ENCODE measurements around the gene SPIN2B. TPM values are rescaled to one million over a fixed set of nuclear protein-coding genes. Genes with fewer than 3 reads are reported as not detected.
"Not testable (repeated sequence)": the region's sequence is repeated elsewhere in the genome, so short reads cannot be mapped to it uniquely, and the experiment has no call there.

The SPIN2B gene
- total RNA-seq, 1 experiment from 2014 or later = 9.1 TPM

DNA sequence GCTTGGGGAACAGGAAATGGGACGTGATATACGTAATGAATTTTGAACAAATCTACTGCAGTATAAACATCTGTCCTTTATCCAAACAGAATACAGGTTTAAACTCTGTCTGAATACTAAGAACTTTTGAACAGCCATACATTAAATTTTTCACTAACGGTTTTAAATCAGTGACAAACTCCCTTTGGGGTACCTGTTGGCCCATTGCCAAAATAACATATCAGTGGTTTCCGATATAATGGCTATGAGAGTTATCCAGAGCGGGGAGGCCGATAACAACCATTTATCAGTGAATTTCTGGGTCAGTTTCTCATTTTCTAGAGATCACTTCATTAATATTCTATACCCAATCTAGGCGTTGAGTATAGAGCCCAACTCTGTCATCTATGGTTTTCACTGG lies 10.7 kb upstream of the SPIN2B start:
- ChIA-PET CTCF (no interaction called here), POLR2A (ENCODE audit: low non-redundant PET) (no interaction called here)
- H3K36me3 ChIP-seq (ENCODE audit: insufficient read depth, low read length, poor library complexity, severe bottlenecking) = no peaks in the 10 kb centered on the region
- intact Hi-C loops (cut with micrococcal nuclease; ENCODE audit: unreplicated experiment) = no loop called here
- no peaks in the 10 kb centered on the region for H3K27me3 ChIP-seq (replicated peaks; ENCODE audit: insufficient read depth, low read depth, low read length, poor library complexity)
- TF ChIP-seq, protein P1, sequence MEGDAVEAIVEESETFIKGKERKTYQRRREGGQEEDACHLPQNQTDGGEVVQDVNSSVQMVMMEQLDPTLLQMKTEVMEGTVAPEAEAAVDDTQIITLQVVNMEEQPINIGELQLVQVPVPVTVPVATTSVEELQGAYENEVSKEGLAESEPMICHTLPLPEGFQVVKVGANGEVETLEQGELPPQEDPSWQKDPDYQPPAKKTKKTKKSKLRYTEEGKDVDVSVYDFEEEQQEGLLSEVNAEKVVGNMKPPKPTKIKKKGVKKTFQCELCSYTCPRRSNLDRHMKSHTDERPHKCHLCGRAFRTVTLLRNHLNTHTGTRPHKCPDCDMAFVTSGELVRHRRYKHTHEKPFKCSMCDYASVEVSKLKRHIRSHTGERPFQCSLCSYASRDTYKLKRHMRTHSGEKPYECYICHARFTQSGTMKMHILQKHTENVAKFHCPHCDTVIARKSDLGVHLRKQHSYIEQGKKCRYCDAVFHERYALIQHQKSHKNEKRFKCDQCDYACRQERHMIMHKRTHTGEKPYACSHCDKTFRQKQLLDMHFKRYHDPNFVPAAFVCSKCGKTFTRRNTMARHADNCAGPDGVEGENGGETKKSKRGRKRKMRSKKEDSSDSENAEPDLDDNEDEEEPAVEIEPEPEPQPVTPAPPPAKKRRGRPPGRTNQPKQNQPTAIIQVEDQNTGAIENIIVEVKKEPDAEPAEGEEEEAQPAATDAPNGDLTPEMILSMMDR (conservative IDR thresholded peaks at IDR 0.05; ENCODE audit: low read depth, low read length) = no peak
- TF ChIP-seq EZH2 (IDR thresholded peaks at IDR 0.05; ENCODE audit: borderline replicate concordance, low read depth, low read length, poor library complexity, severe bottlenecking) = no peak
- H3K4me1 ChIP-seq (ENCODE audit: insufficient read depth, low read length, poor library complexity, severe bottlenecking) = no peaks in the 10 kb centered on the region
- BruUV-seq (replicated peaks) = no TSS peak
- no peak overlapping the region for H3K4me3 ChIP-seq (ENCODE audit: low read depth, low read length, poor library complexity, severe bottlenecking)
- no peak overlapping the region for H3K27ac ChIP-seq (ENCODE audit: low read depth, low read length, poor library complexity, severe bottlenecking)
- H3K9me3 ChIP-seq (ENCODE audit: low read depth, low read length, poor library complexity, severe bottlenecking) = no peaks in the 10 kb centered on the region
- DNase-seq (ENCODE audit: low spot score) = no peak

DNA sequence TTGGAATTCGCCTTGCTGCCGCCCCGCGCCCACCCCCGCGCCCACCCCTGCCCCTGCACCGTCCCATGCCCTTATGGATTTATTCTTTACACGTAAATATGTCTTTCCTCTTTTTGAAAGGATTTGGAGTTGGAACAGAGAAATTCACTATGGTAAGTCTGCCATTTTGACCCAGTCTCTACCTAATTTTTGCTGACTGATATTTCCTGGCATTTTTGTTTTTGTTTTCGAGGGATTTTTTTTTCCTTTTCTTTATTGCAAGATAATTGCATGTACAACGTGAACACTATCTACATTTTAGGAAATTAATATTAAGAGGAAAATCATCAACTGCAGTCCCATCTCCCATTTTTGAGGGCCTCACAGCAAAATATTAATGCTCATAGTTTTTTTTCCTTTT lies 468 bp upstream of the SPIN2B start:
- no peak for TF ChIP-seq EZH2 (IDR thresholded peaks at IDR 0.05; ENCODE audit: borderline replicate concordance, low read depth, low read length, poor library complexity, severe bottlenecking)
- TF ChIP-seq, protein P1 (conservative IDR thresholded peaks at IDR 0.05; ENCODE audit: low read depth, low read length) = no peak
- no peaks in the 10 kb centered on the region for H3K4me1 ChIP-seq (ENCODE audit: insufficient read depth, low read length, poor library complexity, severe bottlenecking)
- no peaks in the 10 kb centered on the region for H3K27me3 ChIP-seq (replicated peaks; ENCODE audit: insufficient read depth, low read depth, low read length, poor library complexity)
- intact Hi-C loops (cut with micrococcal nuclease; ENCODE audit: unreplicated experiment) = no loop called here
- peak overlapping the region; percentile 57 for H3K4me3 ChIP-seq (ENCODE audit: low read depth, low read length, poor library complexity, severe bottlenecking)
- no peak overlapping the region for H3K27ac ChIP-seq (ENCODE audit: low read depth, low read length, poor library complexity, severe bottlenecking)
- no peaks in the 10 kb centered on the region for H3K9me3 ChIP-seq (ENCODE audit: low read depth, low read length, poor library complexity, severe bottlenecking)
- ChIA-PET CTCF (no interaction called here), POLR2A (ENCODE audit: low non-redundant PET) (no interaction called here)
- H3K36me3 ChIP-seq (ENCODE audit: insufficient read depth, low read length, poor library complexity, severe bottlenecking) = no peaks in the 10 kb centered on the region
- no peak for DNase-seq (ENCODE audit: low spot score)
- no TSS peak for BruUV-seq (replicated peaks)

DNA sequence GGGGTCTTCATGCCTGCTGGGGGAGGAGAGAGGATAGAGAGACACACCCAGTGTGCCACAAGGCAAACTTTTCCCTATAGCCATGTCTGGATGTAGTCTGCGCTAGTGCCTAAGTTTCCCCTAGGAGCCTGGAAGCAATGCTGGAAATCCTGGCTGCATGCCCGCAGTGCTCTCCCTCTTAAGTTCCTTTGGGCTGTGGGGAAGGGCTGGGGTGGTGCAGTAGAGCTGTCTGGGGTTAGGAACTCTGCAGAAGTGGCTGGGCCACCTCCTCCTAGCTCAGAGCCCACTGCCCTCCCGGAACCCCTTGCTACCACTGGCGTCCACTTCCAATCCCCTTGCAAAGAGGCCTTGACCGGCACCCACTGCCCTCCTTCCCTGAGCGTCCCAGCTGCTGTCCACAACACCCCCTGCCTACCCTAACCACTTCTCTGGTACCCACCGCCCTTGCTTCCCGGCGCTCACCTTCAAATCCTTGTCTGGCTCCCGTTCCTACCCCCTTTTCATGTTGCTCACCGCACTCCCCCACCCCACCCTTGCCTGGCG lies 658 bp downstream of the SPIN2B start:
- H3K9me3 ChIP-seq (ENCODE audit: low read depth, low read length, poor library complexity, severe bottlenecking); CTCF ChIA-PET; DNase-seq (ENCODE audit: low spot score); intact Hi-C loops (cut with micrococcal nuclease; ENCODE audit: unreplicated experiment); H3K4me1 ChIP-seq (ENCODE audit: insufficient read depth, low read length, poor library complexity, severe bottlenecking); H3K27me3 ChIP-seq (replicated peaks; ENCODE audit: insufficient read depth, low read depth, low read length, poor library complexity); H3K36me3 ChIP-seq (ENCODE audit: insufficient read depth, low read length, poor library complexity, severe bottlenecking); BruUV-seq (replicated peaks): not testable (repeated sequence)
- peak overlapping the region; percentile 57 for H3K4me3 ChIP-seq (ENCODE audit: low read depth, low read length, poor library complexity, severe bottlenecking)
- POLR2A ChIA-PET (ENCODE audit: low non-redundant PET) = interaction anchor here (0.6 kb wide), 1 partner anchor 1024 kb away, joined by 17 read pairs; no protein-coding TSS in a partner anchor
- peak overlapping the region; percentile 71 for H3K27ac ChIP-seq (ENCODE audit: low read depth, low read length, poor library complexity, severe bottlenecking)

DNA sequence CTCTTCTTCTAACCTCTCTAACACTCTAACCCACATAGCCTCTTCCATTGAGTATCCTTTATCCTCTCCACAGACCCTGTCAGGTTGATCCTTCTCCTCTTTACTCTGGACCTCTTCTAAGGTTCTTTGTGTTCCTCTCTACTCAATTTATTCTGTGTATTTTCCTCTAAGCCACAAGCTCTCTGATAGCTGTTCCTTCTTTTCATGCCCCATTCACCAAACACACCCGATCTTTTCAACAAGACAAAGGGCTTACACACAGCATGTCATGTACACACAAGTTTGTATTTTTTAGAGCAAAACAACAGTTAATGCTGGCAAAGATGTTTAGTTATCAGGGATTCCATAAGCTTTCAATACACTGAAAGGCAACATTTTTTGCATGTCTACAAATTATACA lies 1.9 kb downstream of the SPIN2B start:
- no peak for TF ChIP-seq EZH2 (IDR thresholded peaks at IDR 0.05; ENCODE audit: borderline replicate concordance, low read depth, low read length, poor library complexity, severe bottlenecking)
- no peaks in the 10 kb centered on the region for H3K36me3 ChIP-seq (ENCODE audit: insufficient read depth, low read length, poor library complexity, severe bottlenecking)
- H3K4me1 ChIP-seq (ENCODE audit: insufficient read depth, low read length, poor library complexity, severe bottlenecking) = no peaks in the 10 kb centered on the region
- no peak overlapping the region for H3K4me3 ChIP-seq (ENCODE audit: low read depth, low read length, poor library complexity, severe bottlenecking)
- intact Hi-C loops (cut with micrococcal nuclease; ENCODE audit: unreplicated experiment) = no loop called here
- no peak overlapping the region for H3K27ac ChIP-seq (ENCODE audit: low read depth, low read length, poor library complexity, severe bottlenecking)
- BruUV-seq (replicated peaks) = no TSS peak
- no peaks in the 10 kb centered on the region for H3K27me3 ChIP-seq (replicated peaks; ENCODE audit: insufficient read depth, low read depth, low read length, poor library complexity)
- DNase-seq (ENCODE audit: low spot score) = no peak
- ChIA-PET CTCF (no interaction called here), POLR2A (ENCODE audit: low non-redundant PET) (no interaction called here)
- no peaks in the 10 kb centered on the region for H3K9me3 ChIP-seq (ENCODE audit: low read depth, low read length, poor library complexity, severe bottlenecking)

DNA sequence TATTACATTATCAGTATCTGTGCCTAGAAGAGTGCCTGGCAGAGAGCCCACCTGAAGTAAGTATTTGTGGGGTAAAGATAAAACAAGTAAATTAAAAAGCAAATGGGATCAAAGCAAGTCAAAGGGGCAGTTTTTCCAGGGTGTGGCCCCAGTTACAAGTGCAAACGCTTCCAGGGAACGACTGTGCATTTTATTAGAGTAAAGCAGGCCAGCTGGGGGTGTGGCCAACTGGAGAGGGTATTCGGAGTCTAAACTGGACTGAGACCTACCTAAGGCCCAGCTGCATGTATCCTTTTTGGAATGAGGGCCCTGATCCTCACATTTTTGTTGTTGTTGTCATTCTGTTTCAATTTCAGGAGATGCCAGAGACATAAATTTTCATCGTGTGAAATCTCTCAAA lies 3.8 kb downstream of the SPIN2B start:
- BruUV-seq (replicated peaks); H3K27me3 ChIP-seq (replicated peaks; ENCODE audit: insufficient read depth, low read depth, low read length, poor library complexity); intact Hi-C loops (cut with micrococcal nuclease; ENCODE audit: unreplicated experiment); CTCF ChIA-PET; H3K36me3 ChIP-seq (ENCODE audit: insufficient read depth, low read length, poor library complexity, severe bottlenecking); H3K9me3 ChIP-seq (ENCODE audit: low read depth, low read length, poor library complexity, severe bottlenecking); H3K4me1 ChIP-seq (ENCODE audit: insufficient read depth, low read length, poor library complexity, severe bottlenecking); H3K27ac ChIP-seq (ENCODE audit: low read depth, low read length, poor library complexity, severe bottlenecking); H3K4me3 ChIP-seq (ENCODE audit: low read depth, low read length, poor library complexity, severe bottlenecking); DNase-seq (ENCODE audit: low spot score); POLR2A ChIA-PET (ENCODE audit: low non-redundant PET): not testable (repeated sequence)

Measured in A673 (cell line).